Activated naive CD4-positive, alpha-beta T cell treated with anti-CD3 and anti-CD28 coated beads, Interleukin-2, amount 10 ng/mL, durations not matched to agents 7 days and 5 days (primary cell): ENCODE results near the gene ATP11B.
A peak's percentile ranks its signal among the peaks of the same experiment; 100 is the strongest.

Source experiments
- CTCF ChIA-PET: fragments of 350-600 bp; sonication (Branson Sonifier 250); formaldehyde crosslinking; loops from one replicate; lab custom pipeline; 2021; ENCODE audit warnings: antibody characterized with exemption; lab: Charles Lee
- DNase-seq: peaks from one replicate; pipeline ENCODE4 v3.0.0-alpha.2; 2020
- H3K27ac Mint-ChIP-seq: one replicate; pipeline ENCODE4 v1.8.0; 2021; ENCODE audit warnings: mild to moderate bottlenecking, moderate library complexity, mixed read lengths
- H3K27me3 Mint-ChIP-seq: one replicate; pipeline ENCODE4 v1.8.0; 2021; ENCODE audit warnings: mild to moderate bottlenecking, mixed read lengths
- H3K36me3 Mint-ChIP-seq: one replicate; pipeline ENCODE4 v1.8.0; 2021; ENCODE audit warnings: mixed read lengths
- H3K4me1 Mint-ChIP-seq: one replicate; pipeline ENCODE4 v1.8.0; 2021; ENCODE audit warnings: mixed read lengths
- H3K4me3 Mint-ChIP-seq: one replicate; pipeline ENCODE4 v1.8.0; 2021; ENCODE audit warnings: mild to moderate bottlenecking, moderate library complexity, mixed read lengths
- H3K9me3 Mint-ChIP-seq: one replicate; pipeline ENCODE4 v1.8.0; 2021; ENCODE audit warnings: mixed read lengths

The ATP11B gene

DNA sequence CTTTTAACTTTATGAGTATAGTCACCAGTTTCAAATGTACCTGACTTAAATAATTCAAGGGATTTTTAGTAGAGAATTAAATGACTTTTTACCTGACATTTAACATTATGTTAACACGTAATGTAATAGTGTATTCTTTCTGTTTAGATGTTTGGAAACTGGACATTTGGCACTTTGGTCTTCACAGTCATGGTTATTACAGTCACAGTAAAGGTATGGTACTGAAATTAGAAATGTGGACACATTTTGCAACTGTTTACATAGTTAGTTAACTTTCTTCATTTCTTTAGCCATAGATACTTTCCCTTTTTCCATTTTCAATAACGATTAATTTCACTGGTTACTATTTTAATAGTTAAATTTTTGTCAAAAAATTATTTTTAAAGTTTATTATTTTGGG lies 103.2 kb downstream of the ATP11B start:
- Mint-ChIP-seq H3K4me1 (no peaks in the 10 kb centered on the region), H3K36me3 (peaks cover 40% of the 10 kb centered on the region), H3K4me3 (no peak overlapping the region), H3K27me3 (no peaks in the 10 kb centered on the region), H3K27ac (no peak overlapping the region), H3K9me3 (no peaks in the 10 kb centered on the region)
- DNase-seq: no peak
- CTCF ChIA-PET: no interaction called here

DNA sequence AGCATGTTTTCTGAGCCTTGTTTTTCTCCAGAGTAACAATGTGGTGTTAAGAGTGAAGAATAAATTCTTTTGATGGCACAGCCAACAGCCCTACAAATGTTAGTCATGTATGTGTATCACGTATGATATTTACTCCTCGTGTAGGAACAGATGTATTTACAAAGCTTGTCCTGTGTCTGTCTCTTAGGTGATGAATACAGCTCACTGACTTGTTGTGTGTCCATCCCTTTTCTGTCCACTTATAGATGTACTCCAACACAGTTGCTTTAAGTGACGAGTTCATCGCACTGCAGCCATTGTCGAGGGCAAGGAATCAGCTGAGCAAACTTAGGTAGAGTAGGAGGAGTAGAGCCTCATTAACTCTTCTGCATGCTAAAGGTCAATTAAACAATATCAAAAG lies 108.9 kb downstream of the ATP11B start:
- no peak overlapping the region for H3K4me3 Mint-ChIP-seq
- H3K27ac Mint-ChIP-seq: peak overlapping the region; percentile 0
- H3K27me3 Mint-ChIP-seq: no peaks in the 10 kb centered on the region
- DNase-seq: no peak
- no peaks in the 10 kb centered on the region for H3K9me3 Mint-ChIP-seq
- peaks cover 35% of the 10 kb centered on the region for H3K36me3 Mint-ChIP-seq
- H3K4me1 Mint-ChIP-seq: no peaks in the 10 kb centered on the region
- CTCF ChIA-PET: interaction anchor here (1.4 to 2.3 kb wide), 2 partner anchors 191 to 220 kb away, joined by 4 to 7 read pairs; no protein-coding TSS in a partner anchor

GRCh38 chr3:182904164-182904563 lies 110.9 kb downstream of the ATP11B start:
- CTCF ChIA-PET: interaction anchor here (0.7 to 1.2 kb wide), 2 partner anchors 11 to 190 kb away, joined by 3 to 4 read pairs; no protein-coding TSS in a partner anchor
- Mint-ChIP-seq H3K27ac (no peak overlapping the region), H3K27me3 (no peaks in the 10 kb centered on the region), H3K4me1 (peaks cover 2% of the 10 kb centered on the region), H3K4me3 (no peak overlapping the region), H3K36me3 (peaks cover 33% of the 10 kb centered on the region), H3K9me3 (no peaks in the 10 kb centered on the region)
- DNase-seq: no peak

DNA sequence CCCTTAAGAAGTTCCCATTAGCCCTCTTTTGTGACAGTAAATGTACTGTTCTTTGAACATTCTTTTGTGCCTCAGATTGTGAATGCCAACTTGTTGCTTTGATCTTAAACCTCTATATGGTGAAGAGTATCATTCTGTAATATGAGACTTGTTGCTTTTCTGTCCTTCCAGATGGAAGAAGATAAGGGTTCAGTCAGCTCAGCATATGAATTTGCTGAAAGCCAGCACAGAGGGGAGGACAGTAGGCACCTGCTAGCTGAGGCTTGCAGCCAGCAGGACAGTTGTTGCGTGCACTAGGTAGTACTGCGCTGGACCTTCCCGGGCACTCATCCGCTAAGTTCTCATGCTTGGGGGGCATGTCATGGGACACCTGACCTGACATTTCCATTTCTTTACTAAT lies 112.3 kb downstream of the ATP11B start:
- Mint-ChIP-seq H3K27ac (peak overlapping the region; percentile 2), H3K4me1 (peaks cover 14% of the 10 kb centered on the region), H3K4me3 (no peak overlapping the region), H3K36me3 (peaks cover 28% of the 10 kb centered on the region), H3K27me3 (no peaks in the 10 kb centered on the region), H3K9me3 (no peaks in the 10 kb centered on the region)
- DNase-seq: no peak
- CTCF ChIA-PET: interaction anchor here (1.1 to 1.2 kb wide), 2 partner anchors 191 to 478 kb away, joined by 3 read pairs; no protein-coding TSS in a partner anchor

- Mint-ChIP-seq H3K9me3 (no peaks in the 10 kb centered on the region), H3K36me3 (peaks cover 28% of the 10 kb centered on the region), H3K27ac (no peak overlapping the region), H3K27me3 (no peaks in the 10 kb centered on the region), H3K4me1 (peaks cover 17% of the 10 kb centered on the region), H3K4me3 (no peak overlapping the region)
- DNase-seq: no peak
- CTCF ChIA-PET: interaction anchor here (1.1 to 1.2 kb wide), 2 partner anchors 192 to 478 kb away, joined by 3 read pairs; no protein-coding TSS in a partner anchor
These were observed 112.7 kb downstream of the ATP11B start for GRCh38 chr3:182906036-182906435.

- CTCF ChIA-PET: interaction anchor here (0.8 to 1.4 kb wide), 4 partner anchors 8 to 200 kb away, joined by 3 read pairs; no protein-coding TSS in a partner anchor
- no peak overlapping the region for H3K4me3 Mint-ChIP-seq
- no peaks in the 10 kb centered on the region for H3K27me3 Mint-ChIP-seq
- no peak overlapping the region for H3K27ac Mint-ChIP-seq
- no peaks in the 10 kb centered on the region for H3K9me3 Mint-ChIP-seq
- H3K4me1 Mint-ChIP-seq: peaks cover 41% of the 10 kb centered on the region
- DNase-seq: no peak
- H3K36me3 Mint-ChIP-seq: peaks cover 40% of the 10 kb centered on the region
These were observed 115.2 kb downstream of the ATP11B start for GRCh38 chr3:182908471-182908870.

GRCh38 chr3:182909318-182910040 lies 116.2 kb downstream of the ATP11B start:
- H3K4me1 Mint-ChIP-seq: peaks cover 50% of the 10 kb centered on the region
- H3K27ac Mint-ChIP-seq: peak overlapping the region; percentile 14
- CTCF ChIA-PET: interaction anchor here (0.7 to 2.6 kb wide), 10 partner anchors 11 to 213 kb away, joined by 3 to 17 read pairs (median 4); no protein-coding TSS in a partner anchor
- DNase-seq: no peak
- no peak overlapping the region for H3K4me3 Mint-ChIP-seq
- H3K27me3 Mint-ChIP-seq: no peaks in the 10 kb centered on the region
- H3K9me3 Mint-ChIP-seq: no peaks in the 10 kb centered on the region
- H3K36me3 Mint-ChIP-seq: peaks cover 42% of the 10 kb centered on the region

- Mint-ChIP-seq H3K36me3 (peaks cover 45% of the 10 kb centered on the region), H3K27me3 (no peaks in the 10 kb centered on the region), H3K27ac (peak overlapping the region; percentile 73), H3K4me3 (no peak overlapping the region), H3K4me1 (peaks cover 61% of the 10 kb centered on the region), H3K9me3 (no peaks in the 10 kb centered on the region)
- CTCF ChIA-PET: interaction anchor here (0.6 to 2.6 kb wide), 4 partner anchors 11 to 1799 kb away, joined by 3 to 17 read pairs (median 5); no protein-coding TSS in a partner anchor
- DNase-seq: no peak
These were observed 117.9 kb downstream of the ATP11B start for GRCh38 chr3:182910936-182911781.

GRCh38 chr3:182911782-182912111 lies 118.4 kb downstream of the ATP11B start:
- peaks cover 43% of the 10 kb centered on the region for H3K36me3 Mint-ChIP-seq
- no peaks in the 10 kb centered on the region for H3K27me3 Mint-ChIP-seq
- peaks cover 61% of the 10 kb centered on the region for H3K4me1 Mint-ChIP-seq
- H3K4me3 Mint-ChIP-seq: no peak overlapping the region
- no peaks in the 10 kb centered on the region for H3K9me3 Mint-ChIP-seq
- CTCF ChIA-PET: interaction anchor here (0.6 to 2.6 kb wide), 4 partner anchors 10 to 1800 kb away, joined by 3 to 17 read pairs (median 5); no protein-coding TSS in a partner anchor
- DNase-seq: no peak
- H3K27ac Mint-ChIP-seq: peak overlapping the region; percentile 65

DNA sequence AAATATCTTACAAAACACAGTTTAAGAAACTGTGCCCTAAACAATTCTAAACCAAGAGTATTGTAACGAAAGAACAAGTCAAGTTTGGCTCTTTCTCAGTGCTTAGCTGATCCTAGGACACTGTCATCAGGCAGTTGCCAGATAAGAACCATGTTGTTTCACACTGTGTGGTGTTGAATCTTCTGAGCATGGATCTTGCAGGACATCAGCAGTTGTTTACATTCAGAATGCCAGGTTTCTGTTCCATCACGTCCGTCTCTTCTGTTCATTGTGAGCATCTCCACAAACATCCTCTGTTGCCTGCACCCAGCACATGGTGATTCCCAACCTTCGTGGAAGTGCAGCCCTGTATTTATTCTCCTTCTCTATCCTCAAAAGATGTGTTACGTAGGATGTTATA lies 119.2 kb downstream of the ATP11B start:
- Mint-ChIP-seq H3K27ac (no peak overlapping the region), H3K4me1 (peaks cover 61% of the 10 kb centered on the region)

GRCh38 chr3:182913889-182914288 lies 120.6 kb downstream of the ATP11B start:
- Mint-ChIP-seq H3K9me3 (no peaks in the 10 kb centered on the region), H3K4me1 (peaks cover 61% of the 10 kb centered on the region), H3K4me3 (peak overlapping the region; percentile 16), H3K27me3 (no peaks in the 10 kb centered on the region), H3K27ac (peak overlapping the region; percentile 85), H3K36me3 (peaks cover 53% of the 10 kb centered on the region)
- no peak for DNase-seq
- CTCF ChIA-PET: no interaction called here

More for the DNA sequence above, 119.2 kb downstream of the ATP11B start:
- no peak overlapping the region for H3K4me3 Mint-ChIP-seq
- no peak for DNase-seq
- no peaks in the 10 kb centered on the region for H3K27me3 Mint-ChIP-seq
- H3K9me3 Mint-ChIP-seq: no peaks in the 10 kb centered on the region
- peaks cover 50% of the 10 kb centered on the region for H3K36me3 Mint-ChIP-seq
- CTCF ChIA-PET: interaction anchor here (0.7 to 1.3 kb wide), 3 partner anchors 9 to 249 kb away, joined by 3 read pairs; no protein-coding TSS in a partner anchor

DNA sequence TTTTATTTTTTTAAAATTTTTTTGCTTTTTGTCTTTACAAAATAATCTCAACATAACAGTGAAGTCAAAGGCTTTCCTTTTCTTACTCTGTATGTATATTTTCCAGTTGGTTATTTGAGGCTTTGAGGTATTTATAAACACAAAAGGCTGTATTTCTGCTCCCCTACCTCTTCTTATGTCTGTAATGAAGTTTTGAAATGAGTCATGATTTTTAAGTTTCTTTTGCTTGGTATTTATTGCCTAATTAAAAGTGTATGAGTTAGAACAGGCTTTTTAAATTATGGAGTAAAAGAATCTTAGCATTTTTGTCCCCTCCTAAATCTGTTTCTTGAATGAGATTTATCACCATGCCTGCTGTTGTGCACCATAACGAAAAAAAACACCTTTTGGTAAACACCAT lies 121.0 kb downstream of the ATP11B start:
- H3K4me1 Mint-ChIP-seq: peaks cover 58% of the 10 kb centered on the region
- peak overlapping the region; percentile 86 for H3K27ac Mint-ChIP-seq
- no peaks in the 10 kb centered on the region for H3K9me3 Mint-ChIP-seq
- DNase-seq: no peak
- CTCF ChIA-PET: interaction anchor here (1.3 kb wide), 1 partner anchor 11 kb away, joined by 4 read pairs; no protein-coding TSS in a partner anchor
- H3K27me3 Mint-ChIP-seq: no peaks in the 10 kb centered on the region
- H3K36me3 Mint-ChIP-seq: peaks cover 52% of the 10 kb centered on the region
- no peak overlapping the region for H3K4me3 Mint-ChIP-seq

GRCh38 chr3:182917134-182917533 lies 123.8 kb downstream of the ATP11B start:
- no peaks in the 10 kb centered on the region for H3K27me3 Mint-ChIP-seq
- peaks cover 54% of the 10 kb centered on the region for H3K36me3 Mint-ChIP-seq
- DNase-seq: no peak
- H3K27ac Mint-ChIP-seq: no peak overlapping the region
- CTCF ChIA-PET: interaction anchor here (1.6 kb wide), 1 partner anchor 9 kb away, joined by 3 read pairs; no protein-coding TSS in a partner anchor
- no peak overlapping the region for H3K4me3 Mint-ChIP-seq
- H3K4me1 Mint-ChIP-seq: peaks cover 33% of the 10 kb centered on the region
- no peaks in the 10 kb centered on the region for H3K9me3 Mint-ChIP-seq

- Mint-ChIP-seq H3K27me3 (no peaks in the 10 kb centered on the region), H3K9me3 (no peaks in the 10 kb centered on the region), H3K4me1 (peaks cover 7% of the 10 kb centered on the region), H3K27ac (no peak overlapping the region), H3K4me3 (no peak overlapping the region), H3K36me3 (peaks cover 52% of the 10 kb centered on the region)
- CTCF ChIA-PET: no interaction called here
- no peak for DNase-seq
These were observed 126.6 kb downstream of the ATP11B start for GRCh38 chr3:182919866-182920357.
